Measurements from ENCODE around the gene PYROXD2.

DNA sequence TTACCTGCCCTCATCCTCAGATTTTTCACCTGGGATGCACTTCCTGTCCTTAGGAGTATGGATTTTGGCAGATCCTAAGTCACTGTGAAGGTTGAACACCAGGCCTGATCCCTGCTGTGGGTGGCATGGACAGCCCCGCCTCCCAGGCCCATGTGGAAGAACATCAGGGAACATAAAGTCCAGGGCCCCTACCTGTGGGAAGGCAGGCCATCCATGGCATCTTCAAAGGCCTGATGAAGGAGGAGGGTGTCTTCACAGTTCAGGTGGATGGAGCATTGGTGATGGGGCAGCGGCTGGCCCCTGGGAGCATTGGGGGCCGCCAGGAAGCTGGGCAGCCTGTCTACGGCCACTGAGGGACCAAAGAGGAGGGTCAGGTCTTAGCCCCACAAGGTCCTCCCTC is 24.6 kb downstream of the PYROXD2 start:
- TF ChIP-seq, protein P1, sequence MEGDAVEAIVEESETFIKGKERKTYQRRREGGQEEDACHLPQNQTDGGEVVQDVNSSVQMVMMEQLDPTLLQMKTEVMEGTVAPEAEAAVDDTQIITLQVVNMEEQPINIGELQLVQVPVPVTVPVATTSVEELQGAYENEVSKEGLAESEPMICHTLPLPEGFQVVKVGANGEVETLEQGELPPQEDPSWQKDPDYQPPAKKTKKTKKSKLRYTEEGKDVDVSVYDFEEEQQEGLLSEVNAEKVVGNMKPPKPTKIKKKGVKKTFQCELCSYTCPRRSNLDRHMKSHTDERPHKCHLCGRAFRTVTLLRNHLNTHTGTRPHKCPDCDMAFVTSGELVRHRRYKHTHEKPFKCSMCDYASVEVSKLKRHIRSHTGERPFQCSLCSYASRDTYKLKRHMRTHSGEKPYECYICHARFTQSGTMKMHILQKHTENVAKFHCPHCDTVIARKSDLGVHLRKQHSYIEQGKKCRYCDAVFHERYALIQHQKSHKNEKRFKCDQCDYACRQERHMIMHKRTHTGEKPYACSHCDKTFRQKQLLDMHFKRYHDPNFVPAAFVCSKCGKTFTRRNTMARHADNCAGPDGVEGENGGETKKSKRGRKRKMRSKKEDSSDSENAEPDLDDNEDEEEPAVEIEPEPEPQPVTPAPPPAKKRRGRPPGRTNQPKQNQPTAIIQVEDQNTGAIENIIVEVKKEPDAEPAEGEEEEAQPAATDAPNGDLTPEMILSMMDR (IDR thresholded peaks at IDR 0.05), result no peak
- no peak for TF ChIP-seq POLR2A (IDR thresholded peaks at IDR 0.05)
